Measurements from ENCODE around the gene SOS2. TPM values are rescaled to one million over a fixed set of nuclear protein-coding genes. Genes with fewer than 3 reads are reported as not detected.
A peak's percentile ranks its signal among the peaks of the same experiment; 100 is the strongest.

Gene SOS2
- polyA plus RNA-seq, 3 donors: 9.3 to 24.3 (median 12.0) TPM

DNA sequence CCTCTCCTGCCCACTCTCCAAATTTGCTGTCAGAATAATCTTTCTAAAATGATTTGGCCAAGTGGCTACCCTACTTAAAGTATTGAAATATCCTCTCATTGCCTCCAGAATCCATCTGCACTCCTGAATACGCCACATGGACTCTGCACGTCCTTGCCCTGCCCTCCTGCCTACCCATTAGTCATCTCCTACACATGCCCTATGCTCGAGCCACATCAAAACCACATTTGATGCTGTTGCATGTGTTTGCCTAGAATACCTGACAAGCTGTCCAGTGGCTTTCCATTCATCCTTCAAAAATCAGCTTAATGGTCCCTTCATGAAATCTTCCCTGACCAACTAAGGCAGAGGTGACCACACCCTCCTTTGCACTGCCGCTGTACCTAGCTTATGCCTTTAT lies 132.0 kb downstream of the SOS2 start:
- no peak overlapping the region for H3K27ac ChIP-seq (ENCODE audit: low read depth in 1 of 2, low read length in 2 of 2)
- H3K4me3 ChIP-seq (replicated peaks in 1 of 3; ENCODE audit: low read depth in 2 of 3, low read length in 3 of 3): no peak overlapping the region
- H3K9me3 ChIP-seq (replicated peaks in 1 of 2; ENCODE audit: control insufficient read depth in 1 of 2, insufficient read depth in 1 of 2, low read length in 2 of 2): no peaks in the 10 kb centered on the region
- peaks cover 15 to 20% of the 10 kb centered on the region in 2 donors for H3K36me3 Mint-ChIP-seq
- peak overlapping the region in 5 of 7 donors; percentile 7 to 42 (median 10) for H3K27ac Mint-ChIP-seq
- no peak overlapping the region for H3K4me3 Mint-ChIP-seq
- H3K79me2 ChIP-seq (ENCODE audit: insufficient read depth, low read length): no peaks in the 10 kb centered on the region
- intact Hi-C loops (cut with micrococcal nuclease): no loop called here
- no peak overlapping the region for H3K9ac ChIP-seq (ENCODE audit: insufficient read depth, low read length, poor library complexity, severe bottlenecking)
- TF ChIP-seq, protein P1, sequence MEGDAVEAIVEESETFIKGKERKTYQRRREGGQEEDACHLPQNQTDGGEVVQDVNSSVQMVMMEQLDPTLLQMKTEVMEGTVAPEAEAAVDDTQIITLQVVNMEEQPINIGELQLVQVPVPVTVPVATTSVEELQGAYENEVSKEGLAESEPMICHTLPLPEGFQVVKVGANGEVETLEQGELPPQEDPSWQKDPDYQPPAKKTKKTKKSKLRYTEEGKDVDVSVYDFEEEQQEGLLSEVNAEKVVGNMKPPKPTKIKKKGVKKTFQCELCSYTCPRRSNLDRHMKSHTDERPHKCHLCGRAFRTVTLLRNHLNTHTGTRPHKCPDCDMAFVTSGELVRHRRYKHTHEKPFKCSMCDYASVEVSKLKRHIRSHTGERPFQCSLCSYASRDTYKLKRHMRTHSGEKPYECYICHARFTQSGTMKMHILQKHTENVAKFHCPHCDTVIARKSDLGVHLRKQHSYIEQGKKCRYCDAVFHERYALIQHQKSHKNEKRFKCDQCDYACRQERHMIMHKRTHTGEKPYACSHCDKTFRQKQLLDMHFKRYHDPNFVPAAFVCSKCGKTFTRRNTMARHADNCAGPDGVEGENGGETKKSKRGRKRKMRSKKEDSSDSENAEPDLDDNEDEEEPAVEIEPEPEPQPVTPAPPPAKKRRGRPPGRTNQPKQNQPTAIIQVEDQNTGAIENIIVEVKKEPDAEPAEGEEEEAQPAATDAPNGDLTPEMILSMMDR (IDR thresholded peaks at IDR 0.05): no peak
- H3K9me3 Mint-ChIP-seq: no peaks in the 10 kb centered on the region
- no peak overlapping the region for H2AFZ ChIP-seq (ENCODE audit: insufficient read depth, low read depth, low read length, poor library complexity, severe bottlenecking)
- no peak for DNase-seq
- peaks cover 18 to 21% of the 10 kb centered on the region in 2 donors for H3K4me1 ChIP-seq (ENCODE audit: control insufficient read depth in 1 of 2, insufficient read depth in 2 of 2, low read length in 2 of 2)
- no peaks in the 10 kb centered on the region for H3K27me3 ChIP-seq (ENCODE audit: control insufficient read depth in 2 of 2, insufficient read depth in 2 of 2, low read length in 2 of 2)
- H3K4me2 ChIP-seq (replicated peaks; ENCODE audit: extremely low read depth, low read length, poor library complexity, severe bottlenecking): no peak overlapping the region
- H3K36me3 ChIP-seq (replicated peaks in 1 of 2; ENCODE audit: control insufficient read depth in 1 of 2, insufficient read depth in 2 of 2, low read length in 2 of 2): no peaks in the 10 kb centered on the region
- H3K4me1 Mint-ChIP-seq: peaks cover 20% of the 10 kb centered on the region
- no peaks in the 10 kb centered on the region for H4K20me1 ChIP-seq (ENCODE audit: insufficient read depth, low read length)
- WGBS (ENCODE audit: insufficient coverage): 96% methylated on average over 3 of the region's 4 CpGs
- H3K27me3 Mint-ChIP-seq (ENCODE audit: low read depth in 3 of 3): peaks cover 0 to 2% (median 0%) of the 10 kb centered on the region in 3 donors

DNA sequence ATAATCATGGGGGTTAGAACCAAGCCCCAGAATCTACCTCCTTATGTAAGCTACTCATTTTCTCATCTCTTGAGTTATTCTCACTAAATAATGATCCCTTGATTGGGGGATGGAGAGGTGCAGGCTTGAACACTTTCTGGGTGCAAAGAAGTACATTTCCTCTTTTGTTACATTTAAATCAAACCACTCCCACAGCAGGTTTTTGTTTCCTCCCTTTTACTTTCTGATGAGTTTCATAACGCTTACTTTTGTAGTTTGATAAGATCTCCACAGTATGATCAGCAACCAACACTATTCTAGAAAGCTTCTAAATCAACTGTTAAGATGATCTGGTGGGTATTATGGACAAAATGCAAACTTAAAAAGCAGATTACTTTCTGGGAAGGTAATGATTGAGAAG lies 135.5 kb downstream of the SOS2 start:
- no peaks in the 10 kb centered on the region for H3K79me2 ChIP-seq (ENCODE audit: insufficient read depth, low read length)
- no peak for DNase-seq
- H3K4me2 ChIP-seq (replicated peaks; ENCODE audit: extremely low read depth, low read length, poor library complexity, severe bottlenecking): peak overlapping the region; percentile 19
- peak overlapping the region in 1 of 2 donors; percentile 51 for H3K27ac ChIP-seq (ENCODE audit: low read depth in 1 of 2, low read length in 2 of 2)
- no peaks in the 10 kb centered on the region for H3K9me3 Mint-ChIP-seq
- no peak overlapping the region for H3K9ac ChIP-seq (ENCODE audit: insufficient read depth, low read length, poor library complexity, severe bottlenecking)
- H3K4me3 ChIP-seq (replicated peaks in 1 of 3; ENCODE audit: low read depth in 2 of 3, low read length in 3 of 3): no peak overlapping the region
- peak overlapping the region; percentile 25 to 79 (median 54) for H3K27ac Mint-ChIP-seq
- no peaks in the 10 kb centered on the region for H3K9me3 ChIP-seq (replicated peaks in 1 of 2; ENCODE audit: control insufficient read depth in 1 of 2, insufficient read depth in 1 of 2, low read length in 2 of 2)
- H3K36me3 Mint-ChIP-seq: peaks cover 15 to 16% of the 10 kb centered on the region in 2 donors
- no peak overlapping the region for H2AFZ ChIP-seq (ENCODE audit: insufficient read depth, low read depth, low read length, poor library complexity, severe bottlenecking)
- no peaks in the 10 kb centered on the region for H3K36me3 ChIP-seq (replicated peaks in 1 of 2; ENCODE audit: control insufficient read depth in 1 of 2, insufficient read depth in 2 of 2, low read length in 2 of 2)
- H3K27me3 ChIP-seq (ENCODE audit: control insufficient read depth in 2 of 2, insufficient read depth in 2 of 2, low read length in 2 of 2): no peaks in the 10 kb centered on the region
- peak overlapping the region in 1 of 2 donors; percentile 35 for H3K4me3 Mint-ChIP-seq
- intact Hi-C loops (cut with micrococcal nuclease): no loop called here
- H3K4me1 Mint-ChIP-seq: peaks cover 26% of the 10 kb centered on the region
- no CpG with 5 or more reads among the region's 1 CpG for WGBS (ENCODE audit: insufficient coverage)
- H3K4me1 ChIP-seq (ENCODE audit: control insufficient read depth in 1 of 2, insufficient read depth in 2 of 2, low read length in 2 of 2): peaks cover 23 to 24% of the 10 kb centered on the region in 2 donors
- H4K20me1 ChIP-seq (ENCODE audit: insufficient read depth, low read length): no peaks in the 10 kb centered on the region
- peaks cover 0 to 2% (median 1%) of the 10 kb centered on the region in 3 donors for H3K27me3 Mint-ChIP-seq (ENCODE audit: low read depth in 3 of 3)
- TF ChIP-seq, protein P1 (IDR thresholded peaks at IDR 0.05): no peak

Data from CD14-positive monocyte (primary cell).